K562 (cell line): Measurements from ENCODE around the gene SH3RF1. TPM values are rescaled to one million over a fixed set of nuclear protein-coding genes. Genes with fewer than 3 reads are reported as not detected.

ENCODE experiments used
- ATAC-seq: fragments of 200-7000 bp; cut with Tn5 transposase; 3 replicates; pipeline ENCODE4 v1.9.1; 2020; ENCODE audit warnings: moderate library complexity
- BruUV-seq: library from RNA; stranded (reverse); fragments of 400-500 nt; replicated peaks from 2 replicates; lab custom pipeline; 2021; lab: Mats Ljungman, UMichigan
- CTCF ChIA-PET: fragments of 300-600 bp; formaldehyde crosslinking; extraction: SDS; loops from one replicate; lab custom pipeline; 2021; ENCODE audit warnings: low intra/inter-chr PET ratio; lab: Yijun Ruan, JAX
- POLR2A ChIA-PET: fragments of 300-600, 350-650 bp; sonication (Branson Sonifier 250); formaldehyde crosslinking; extraction: SDS; loops from one replicate; lab custom pipeline; 2021; ENCODE audit warnings: antibody characterized with exemption, inconsistent platforms; lab: Yijun Ruan, JAX
- DNase-seq, 4 experiments: peaks; one replicate each; pipeline versions ENCODE4 v3.0.0 to v3.0.0-alpha.2; 2011 to 2018; ENCODE audit warnings: low spot score in 3 of 4, mixed read lengths in 3 of 4; ENCODE audit errors: extremely low read depth in 1 of 4
- FAIRE-seq: peaks from 2 replicates; lab custom pipeline; 2011; peaks lifted over from hg19 to GRCh38; lab: Jason Lieb, UNC
- H2AFZ ChIP-seq: 2 replicates; pipeline ENCODE4 v1.6.0; 2011; ENCODE audit warnings: low read depth, low read length, control low read depth, inconsistent platforms
- H3K27ac ChIP-seq: fragments of 200-600 bp; 3 replicates; pipeline ENCODE4 v1.8.0; 2011; ENCODE audit warnings: low read depth, mild to moderate bottlenecking, control low read depth, inconsistent platforms, low read length, moderate library complexity, mixed read lengths; ENCODE audit errors: extremely low read depth
- H3K27me3 ChIP-seq, 2 experiments: fragments of 300-600 bp in 1 of 2; 2 replicates in 1 of 2; 3 replicates in 1 of 2; pipeline versions ENCODE4 v1.6.0 to v1.8.0; 2011; ENCODE audit warnings: inconsistent platforms in 2 of 2, low read length in 2 of 2, mild to moderate bottlenecking in 1 of 2, mixed read lengths in 1 of 2, moderate library complexity in 1 of 2; ENCODE audit not compliant: control insufficient read depth in 2 of 2, insufficient read depth in 2 of 2
- H3K36me3 ChIP-seq: fragments of 300-600 bp; 3 replicates; pipeline ENCODE4 v1.8.0; 2011; ENCODE audit warnings: mild to moderate bottlenecking, low read length, inconsistent platforms; ENCODE audit not compliant: control insufficient read depth, insufficient read depth
- H3K4me1 ChIP-seq, 2 experiments: fragments of 200-600 bp in 1 of 2; replicated peaks in 1 of 2; 2 replicates in 1 of 2; 3 replicates in 1 of 2; pipeline versions ENCODE4 v1.5.1 to v1.8.0; 2011; ENCODE audit warnings: inconsistent platforms in 2 of 2, low read length in 2 of 2, mild to moderate bottlenecking in 1 of 2, mixed read lengths in 1 of 2, moderate library complexity in 1 of 2; ENCODE audit not compliant: control insufficient read depth in 2 of 2, insufficient read depth in 2 of 2
- H3K4me2 ChIP-seq: 2 replicates; pipeline ENCODE4 v1.6.1; 2011; ENCODE audit warnings: low read length, control low read depth, inconsistent platforms, mixed read lengths; ENCODE audit not compliant: insufficient read depth
- H3K4me3 ChIP-seq: fragments of 200-600 bp; sonication (generic), shearing (Covaris generic); 2 replicates; pipeline ENCODE4 v1.5.1; 2016; ENCODE audit warnings: control low read depth, inconsistent platforms
- H3K79me2 ChIP-seq: fragments of 200-600 bp; 3 replicates; pipeline ENCODE4 v1.8.0; 2011; ENCODE audit warnings: low read length, inconsistent platforms; ENCODE audit not compliant: control insufficient read depth, insufficient read depth
- H3K9ac ChIP-seq, 2 experiments: 2 replicates each; pipeline versions ENCODE4 v1.6.0 to v1.6.1; 2011; ENCODE audit warnings: low read depth in 2 of 2, low read length in 2 of 2, control low read depth in 1 of 2, inconsistent platforms in 1 of 2, mild to moderate bottlenecking in 1 of 2, mixed read lengths in 1 of 2; ENCODE audit not compliant: insufficient read depth in 1 of 2
- H3K9me1 ChIP-seq: one replicate; pipeline ENCODE4 v1.6.0; 2011; ENCODE audit warnings: inconsistent platforms, mild to moderate bottlenecking, low read length, moderate library complexity; ENCODE audit not compliant: control insufficient read depth, insufficient read depth
- H3K9me3 ChIP-seq: replicated peaks from 2 replicates; pipeline ENCODE4 v1.5.1; 2011; ENCODE audit warnings: low read depth, low read length, inconsistent platforms; ENCODE audit not compliant: control insufficient read depth, insufficient read depth
- H4K20me1 ChIP-seq: replicated peaks from 2 replicates; pipeline ENCODE4 v1.6.1; 2011; ENCODE audit warnings: low read length, inconsistent platforms, mixed read lengths; ENCODE audit not compliant: control insufficient read depth, insufficient read depth
- BRCA1 ChIP-seq, 2 experiments: fragments of 450-650 bp in 1 of 2; sonication (generic) in 1 of 2; formaldehyde crosslinking in 1 of 2; IDR thresholded peaks; 2 replicates each; pipeline versions ENCODE4 v1.5.0 to v1.6.1; 2017 to 2020; ENCODE audit warnings: mild to moderate bottlenecking in 1 of 2, missing genetic modification reagents in 1 of 2
- CBX8 ChIP-seq: fragments of 200-600 bp; sonication (generic); IDR thresholded peaks from 2 replicates; pipeline ENCODE4 v1.6.1; 2012; ENCODE audit warnings: borderline replicate concordance, mixed run types, low read depth, mild to moderate bottlenecking, moderate library complexity, mixed read lengths, low read length, control low read depth, inconsistent platforms; ENCODE audit not compliant: poor library complexity, severe bottlenecking; ENCODE audit errors: extremely low read depth
- DPF2 ChIP-seq: fragments of 450-650 bp; IDR thresholded peaks from 2 replicates; pipeline ENCODE4 v1.6.1; 2016
- FOXK1 ChIP-seq: sonication (generic); formaldehyde crosslinking; IDR thresholded peaks from 2 replicates; pipeline ENCODE4 v1.8.0; 2022; ENCODE audit warnings: missing genetic modification reagents, mild to moderate bottlenecking, borderline replicate concordance
- KAT8 ChIP-seq: fragments of 450-650 bp; IDR thresholded peaks from 2 replicates; pipeline ENCODE4 v1.6.1; 2016; ENCODE audit warnings: low read depth, mild to moderate bottlenecking
- KLF1 ChIP-seq: fragments of 450-650 bp; IDR thresholded peaks from 2 replicates; pipeline ENCODE4 v1.6.1; 2016; ENCODE audit warnings: missing genetic modification characterization, missing compliant biosample characterization
- LARP7 ChIP-seq: fragments of 450-650 bp; IDR thresholded peaks from 2 replicates; pipeline ENCODE4 v1.6.1; 2016
- LEF1 ChIP-seq: fragments of 450-650 bp; IDR thresholded peaks from 2 replicates; pipeline ENCODE4 v1.6.1; 2016; ENCODE audit warnings: mild to moderate bottlenecking
- SMAD2 ChIP-seq: fragments of 150-350 bp; IDR thresholded peaks from 2 replicates; pipeline ENCODE4 v1.6.1; 2014; ENCODE audit warnings: low read depth, mild to moderate bottlenecking, low read length
- ZNF507 ChIP-seq: conservative IDR thresholded peaks from 2 replicates; pipeline ENCODE4 v1.6.1; 2017; ENCODE audit warnings: missing genetic modification characterization, missing compliant biosample characterization
- ZNF511 ChIP-seq: sonication (generic); formaldehyde crosslinking; IDR thresholded peaks from 2 replicates; pipeline ENCODE4 v1.8.0; 2022; ENCODE audit warnings: mild to moderate bottlenecking, missing genetic modification reagents
- ZNF668 ChIP-seq: fragments of 250-450 bp; sonication (Bioruptor Pico); IDR thresholded peaks from 2 replicates; pipeline ENCODE4 v1.8.0; 2022; ENCODE audit warnings: mild to moderate bottlenecking, inconsistent platforms
- ZNF717 ChIP-seq: fragments of 250-450 bp; sonication (Bioruptor Pico); IDR thresholded peaks from 2 replicates; pipeline ENCODE4 v1.5.0; 2021
- WGBS: fragments of 100-300 bp; shearing (Covaris generic); methylation state at CpG from one replicate; pipeline ENCODE4 v1.1.6; 2016; ENCODE audit warnings: low coverage, mixed read lengths; ENCODE audit not compliant: insufficient coverage; ENCODE audit errors: missing lambda C conversion rate; 5-methylcytosine and 5-hydroxymethylcytosine counted together
- in situ Hi-C: fragments of 300-500 bp; cut with MboI; formaldehyde crosslinking; loops from 4 replicates; pipeline ENCODE4 v1.15.0; 2018; ENCODE audit warnings: inconsistent platforms, mixed read lengths
- intact Hi-C: fragments of 100-400 bp; cut with micrococcal nuclease; formaldehyde crosslinking; loops from 2 replicates; pipeline ENCODE4 v1.14.2; 2022
- polyA plus RNA-seq, 8 experiments: library from polyadenylated mRNA; depleted of rRNA in 4 of 8; stranded (reverse) in 5 of 8; unstranded in 3 of 8; fragments of >200 nt; fragmentation: Nextera tagmentation in 2 of 8; fragmentation: Illumina TruSeq in 1 of 8; extraction: Ambion mirVana in 2 of 8; extraction: Trizol in 1 of 8; gene quantifications; 2 replicates each; pipeline versions ENCODE4 v1.2.1 to v1.2.3, GENCODE V29; 2011 to 2014; ENCODE audit warnings: inconsistent platforms in 1 of 8, missing spikeins in 1 of 8
- total RNA-seq, 7 experiments: library from RNA; depleted of rRNA in 6 of 7; stranded (reverse); fragments of >200 nt in 6 of 7; fragmentation: Illumina TruSeq in 2 of 7; extraction: Trizol in 2 of 7; gene quantifications; 2 replicates each; pipeline versions ENCODE4 v1.2.1 to v1.2.3, GENCODE V29; 2011 to 2021; ENCODE audit warnings: low replicate concordance in 1 of 7

The SH3RF1 gene
- total and polyA plus RNA-seq, 9 of the 15 experiments (the other 6 are each of a cell fraction or from before 2014, with no cell fraction given): 0.04 to 0.16 (median 0.11) TPM; not detected in 6

- DNase-seq: no peak
- no peaks in the 10 kb centered on the region for H3K27me3 ChIP-seq
- H3K79me2 ChIP-seq: no peaks in the 10 kb centered on the region
- TF ChIP-seq SMAD2 (no peak), KLF1 (tag) (no peak)
- intact Hi-C loops: no loop called here
- CTCF ChIA-PET: no interaction called here
- BruUV-seq: no TSS peak
- no peaks in the 10 kb centered on the region for H3K36me3 ChIP-seq
- FAIRE-seq: no peak
- no peaks in the 10 kb centered on the region for H4K20me1 ChIP-seq
- POLR2A ChIA-PET: interaction anchor here (1.1 kb wide), 1 partner anchor 194 kb away, joined by 4 read pairs; no protein-coding TSS in a partner anchor
- H3K4me3 ChIP-seq: no peak overlapping the region
- H3K9me1 ChIP-seq: no peaks in the 10 kb centered on the region
- no peak for ATAC-seq
- no peak overlapping the region for H3K4me2 ChIP-seq
- 0% methylated on average over 3 of the region's 3 CpGs for WGBS
- in situ Hi-C loops: no loop called here
- no peak overlapping the region for H2AFZ ChIP-seq
- H3K4me1 ChIP-seq: no peaks in the 10 kb centered on the region
- no peak overlapping the region for H3K27ac ChIP-seq
- H3K9me3 ChIP-seq: no peaks in the 10 kb centered on the region
- H3K9ac ChIP-seq: no peak overlapping the region
These were observed 68.5 kb downstream of the SH3RF1 start for GRCh38 chr4:169202145-169202699.

- CTCF ChIA-PET: no interaction called here
- Histone ChIP-seq H3K4me3 (no peak overlapping the region), H3K27ac (no peak overlapping the region), H3K27me3 (no peaks in the 10 kb centered on the region), H2AFZ (no peak overlapping the region), H4K20me1 (no peaks in the 10 kb centered on the region), H3K4me2 (no peak overlapping the region), H3K9me3 (no peaks in the 10 kb centered on the region), H3K79me2 (no peaks in the 10 kb centered on the region), H3K4me1 (no peaks in the 10 kb centered on the region), H3K36me3 (no peaks in the 10 kb centered on the region), H3K9ac (no peak overlapping the region), H3K9me1 (no peaks in the 10 kb centered on the region)
- intact Hi-C loops: no loop called here
- POLR2A ChIA-PET: no interaction called here
- no peak for DNase-seq
- BruUV-seq: no TSS peak
- in situ Hi-C loops: no loop called here
- no peak for ATAC-seq
- no peak for FAIRE-seq
- WGBS: 0% methylated on average over 5 of the region's 5 CpGs
- TF ChIP-seq KAT8 (no peak), FOXK1 (CRISPR knock-in tag) (no peak), DPF2 (no peak), LARP7 (no peak), BRCA1 (IDR thresholded peaks at IDR 0.05) (no peak), BRCA1 (CRISPR knock-in tag; IDR thresholded peaks at IDR 0.05) (no peak), CBX8 (no peak), ZNF511 (CRISPR knock-in tag) (no peak), ZNF717 (CRISPR knock-in tag) (no peak), ZNF507 (tag) (no peak), ZNF668 (CRISPR knock-in tag) (no peak), LEF1 (no peak)
These were observed 69.3 kb downstream of the SH3RF1 start for GRCh38 chr4:169201222-169202144.
